ENCODE measurements around the gene PCNX3. TPM values are rescaled to one million over a fixed set of nuclear protein-coding genes. Genes with fewer than 3 reads are reported as not detected.

Gene PCNX3
- total and polyA plus RNA-seq, 2 experiments from 2014 or later = 8.1 to 23.5 TPM

DNA sequence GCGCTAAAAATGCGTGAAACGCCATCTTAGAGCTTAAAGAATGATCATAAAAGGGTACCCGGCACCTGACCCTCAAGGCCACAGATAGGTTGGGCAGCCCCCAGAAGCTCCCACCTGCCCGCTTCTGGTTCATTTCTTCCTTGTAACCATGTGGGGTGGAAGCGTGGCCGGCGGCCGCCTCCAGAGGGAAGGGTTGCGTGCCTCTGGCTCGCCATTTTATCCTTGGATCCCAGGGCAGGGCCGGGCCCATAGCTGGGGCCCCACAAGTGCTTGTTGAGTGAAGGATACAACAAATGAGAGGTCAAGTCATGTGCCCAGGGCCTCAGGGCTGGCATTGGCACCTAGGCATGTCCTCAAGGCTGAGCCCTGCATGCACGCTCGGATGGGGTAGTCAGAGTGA is 5.9 kb downstream of the PCNX3 start:
- no peaks in the 10 kb centered on the region for H3K9me3 ChIP-seq (ENCODE audit: low read depth)
- H3K27me3 ChIP-seq (replicated peaks; ENCODE audit: insufficient read depth) = no peaks in the 10 kb centered on the region
- no peak for DNase-seq
- no peak overlapping the region for H3K9ac ChIP-seq
- in situ Hi-C loops (cut with MboI) = no loop called here
- H3K4me3 ChIP-seq = no peak overlapping the region
- TF ChIP-seq EZH2phosphoT487 (IDR thresholded peaks at IDR 0.05; ENCODE audit: insufficient read depth, low read depth) (no peak), EZH2 (IDR thresholded peaks at IDR 0.05; ENCODE audit: insufficient read depth, poor library complexity, severe bottlenecking) (no peak)
- H3K36me3 ChIP-seq (ENCODE audit: low read depth) = no peaks in the 10 kb centered on the region; the same call in 1 of the 2 replicates
- H3K4me2 ChIP-seq (ENCODE audit: unreplicated experiment) = no peak overlapping the region
- no peaks in the 10 kb centered on the region for H3F3A ChIP-seq (ENCODE audit: insufficient read depth)
- H3K27ac ChIP-seq = no peak overlapping the region
- H3K79me2 ChIP-seq (ENCODE audit: insufficient read depth) = peaks cover 37% of the 10 kb centered on the region
- WGBS, 2 experiments (ENCODE audit: low coverage in 1 of 2, low lambda C conversion rate in 2 of 2, missing lambda C conversion rate in 2 of 2) = 91 to 94% methylated on average over 14 of the region's 14 CpGs
- no peaks in the 10 kb centered on the region for H4K20me1 ChIP-seq (ENCODE audit: insufficient read depth)
- H3K4me1 ChIP-seq (ENCODE audit: insufficient read depth) = peaks cover 7% of the 10 kb centered on the region; the same call in 1 of the 2 replicates
- no peaks in the 10 kb centered on the region for H3K9me2 ChIP-seq (ENCODE audit: insufficient read depth)
- H2AFZ ChIP-seq = no peak overlapping the region

DNA sequence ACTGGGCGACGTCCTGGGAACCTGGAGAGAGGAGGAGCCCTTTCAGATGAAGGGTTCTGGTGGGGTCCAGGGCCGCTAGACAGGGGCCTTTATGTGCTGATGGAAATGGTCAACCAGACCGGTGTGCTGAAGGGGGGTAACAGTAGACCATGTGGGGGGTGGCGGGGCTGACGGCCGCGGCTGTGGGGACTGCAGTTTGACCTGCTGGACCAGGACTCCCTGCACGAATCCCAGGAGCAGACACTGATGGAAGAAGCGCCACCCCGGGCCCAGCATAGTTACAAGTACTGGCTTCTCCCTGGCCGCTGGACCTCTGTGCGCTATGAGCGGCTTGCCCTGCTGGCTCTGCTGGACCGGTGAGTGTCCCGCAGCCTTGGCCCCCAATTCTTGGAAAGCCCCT is 6.4 kb downstream of the PCNX3 start:
- DNase-seq = no peak
- Histone ChIP-seq H3K9me2 (ENCODE audit: insufficient read depth) (no peaks in the 10 kb centered on the region), H3K27me3 (replicated peaks; ENCODE audit: insufficient read depth) (no peaks in the 10 kb centered on the region), H3K4me3 (no peak overlapping the region), H2AFZ (no peak overlapping the region), H3K79me2 (ENCODE audit: insufficient read depth) (peaks cover 31% of the 10 kb centered on the region), H3K27ac (no peak overlapping the region), H3K4me1 (ENCODE audit: insufficient read depth) (peaks cover 2% of the 10 kb centered on the region; the same call in 1 of the 2 replicates), H3K9me3 (ENCODE audit: low read depth) (no peaks in the 10 kb centered on the region), H3F3A (ENCODE audit: insufficient read depth) (no peaks in the 10 kb centered on the region), H3K4me2 (ENCODE audit: unreplicated experiment) (no peak overlapping the region), H3K36me3 (ENCODE audit: low read depth) (no peaks in the 10 kb centered on the region; the same call in 1 of the 2 replicates), H3K9ac (no peak overlapping the region), H4K20me1 (ENCODE audit: insufficient read depth) (no peaks in the 10 kb centered on the region)
- 89 to 91% methylated on average over 12 to 16 of the region's 16 CpGs for WGBS, 2 experiments (ENCODE audit: low coverage in 1 of 2, low lambda C conversion rate in 2 of 2, missing lambda C conversion rate in 2 of 2)
- in situ Hi-C loops (cut with MboI) = no loop called here
- TF ChIP-seq EZH2 (IDR thresholded peaks at IDR 0.05; ENCODE audit: insufficient read depth, poor library complexity, severe bottlenecking) (no peak), EZH2phosphoT487 (IDR thresholded peaks at IDR 0.05; ENCODE audit: insufficient read depth, low read depth) (no peak)

DNA sequence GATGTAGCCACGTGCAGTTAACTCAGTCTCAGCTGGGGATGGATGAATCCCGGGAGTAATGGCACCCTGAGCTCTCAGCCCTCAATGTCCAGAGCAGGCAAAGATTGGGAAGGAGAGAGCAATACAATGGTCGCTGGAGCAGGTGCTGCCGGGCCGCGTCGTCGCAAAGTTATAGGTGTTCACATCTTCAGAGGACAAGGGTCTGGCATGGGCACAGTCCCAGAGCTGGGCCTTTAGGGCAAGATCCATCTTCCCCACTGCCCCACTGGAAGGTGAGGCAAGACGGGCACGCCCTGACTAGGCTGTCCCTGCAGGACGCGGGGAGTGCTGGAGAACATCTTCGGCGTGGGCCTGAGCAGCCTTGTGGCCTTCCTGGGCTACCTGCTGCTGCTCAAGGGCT is 7.6 kb downstream of the PCNX3 start:
- in situ Hi-C loops (cut with MboI) = no loop called here
- no peaks in the 10 kb centered on the region; the same call in 1 of the 2 replicates for H3K36me3 ChIP-seq (ENCODE audit: low read depth)
- no peak overlapping the region for H3K4me2 ChIP-seq (ENCODE audit: unreplicated experiment)

DNA sequence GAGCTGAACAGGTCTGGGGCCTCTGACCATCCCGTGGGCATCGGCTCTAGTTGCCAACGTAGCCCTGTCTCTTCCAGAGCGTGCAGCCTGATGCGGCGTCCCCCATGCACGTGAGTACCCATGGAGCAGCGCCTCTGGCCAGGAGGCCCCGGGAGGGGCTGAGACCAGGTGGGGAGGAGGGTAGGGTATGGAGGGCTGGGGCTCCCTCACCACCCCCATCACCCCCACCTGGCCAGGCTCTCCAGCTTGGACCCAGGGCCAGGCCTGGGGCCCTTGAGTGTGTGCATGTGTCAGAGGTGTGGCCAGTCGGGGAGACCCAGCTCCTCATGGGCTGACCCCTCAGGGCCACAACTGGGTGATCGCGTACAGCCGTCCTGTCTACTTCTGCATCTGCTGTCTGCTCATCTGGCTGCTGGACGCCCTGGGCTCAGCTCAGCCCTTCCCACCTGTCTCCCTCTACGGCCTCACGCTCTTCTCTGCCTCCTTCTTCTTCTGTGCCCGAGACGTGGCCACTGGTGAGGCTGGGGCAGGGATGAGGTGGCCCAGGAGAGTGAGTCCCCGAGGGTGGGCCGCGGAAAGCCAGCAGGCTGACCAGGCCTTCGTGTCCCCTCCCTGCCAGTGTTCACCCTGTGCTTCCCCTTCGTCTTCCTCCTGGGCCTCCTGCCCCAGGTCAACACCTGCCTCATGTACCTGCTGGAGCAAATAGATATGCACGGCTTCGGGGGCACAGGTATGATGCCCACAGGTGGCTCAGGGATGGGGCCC is 8.5 kb downstream of the PCNX3 start:
- peaks cover 11% of the 10 kb centered on the region for H3K79me2 ChIP-seq (ENCODE audit: insufficient read depth)

More for the DNA sequence above, 7.6 kb downstream of the PCNX3 start:
- Histone ChIP-seq H3K27me3 (replicated peaks; ENCODE audit: insufficient read depth) (no peaks in the 10 kb centered on the region), H2AFZ (no peak overlapping the region), H3F3A (ENCODE audit: insufficient read depth) (no peaks in the 10 kb centered on the region), H4K20me1 (ENCODE audit: insufficient read depth) (no peaks in the 10 kb centered on the region), H3K9me2 (ENCODE audit: insufficient read depth) (no peaks in the 10 kb centered on the region), H3K4me1 (ENCODE audit: insufficient read depth) (no peaks in the 10 kb centered on the region), H3K79me2 (ENCODE audit: insufficient read depth) (peaks cover 19% of the 10 kb centered on the region), H3K4me3 (no peak overlapping the region), H3K27ac (no peak overlapping the region), H3K9ac (no peak overlapping the region), H3K9me3 (ENCODE audit: low read depth) (no peaks in the 10 kb centered on the region)
- TF ChIP-seq EZH2phosphoT487 (IDR thresholded peaks at IDR 0.05; ENCODE audit: insufficient read depth, low read depth) = no peak
- TF ChIP-seq EZH2 (IDR thresholded peaks at IDR 0.05; ENCODE audit: insufficient read depth, poor library complexity, severe bottlenecking) = no peak
- no peak for DNase-seq
- WGBS, 2 experiments (ENCODE audit: low coverage in 1 of 2, low lambda C conversion rate in 2 of 2, missing lambda C conversion rate in 2 of 2) = 90 to 91% methylated on average over 14 of the region's 14 CpGs

More for the DNA sequence above, 8.5 kb downstream of the PCNX3 start:
- no peaks in the 10 kb centered on the region; the same call in 1 of the 2 replicates for H3K36me3 ChIP-seq (ENCODE audit: low read depth)
- in situ Hi-C loops (cut with MboI) = no loop called here
- H3K9ac ChIP-seq = no peak overlapping the region
- H3K4me3 ChIP-seq = no peak overlapping the region
- no peaks in the 10 kb centered on the region for H3K9me2 ChIP-seq (ENCODE audit: insufficient read depth)
- no peak for DNase-seq
- H3K27me3 ChIP-seq (replicated peaks; ENCODE audit: insufficient read depth) = no peaks in the 10 kb centered on the region
- no peaks in the 10 kb centered on the region for H3K4me1 ChIP-seq (ENCODE audit: insufficient read depth)
- WGBS, 2 experiments (ENCODE audit: low coverage in 1 of 2, low lambda C conversion rate in 2 of 2, missing lambda C conversion rate in 2 of 2) = 92 to 95% methylated on average over 22 of the region's 25 CpGs
- TF ChIP-seq EZH2 (IDR thresholded peaks at IDR 0.05; ENCODE audit: insufficient read depth, poor library complexity, severe bottlenecking) = no peak
- no peaks in the 10 kb centered on the region for H4K20me1 ChIP-seq (ENCODE audit: insufficient read depth)
- no peak overlapping the region for H3K27ac ChIP-seq
- H2AFZ ChIP-seq = no peak overlapping the region
- no peaks in the 10 kb centered on the region for H3K9me3 ChIP-seq (ENCODE audit: low read depth)
- no peaks in the 10 kb centered on the region for H3F3A ChIP-seq (ENCODE audit: insufficient read depth)
- H3K4me2 ChIP-seq (ENCODE audit: unreplicated experiment) = no peak overlapping the region
